Activated T-cell treated with anti-CD3 and anti-CD28 coated beads, Interleukin-2, amount 50 U/mL, for 72 hours (primary cell): ENCODE data around the gene PPM1H. TPM values are rescaled to one million over a fixed set of nuclear protein-coding genes. Genes with fewer than 3 reads are reported as not detected.
A peak's percentile ranks its signal among the peaks of the same experiment; 100 is the strongest.

Source experiments
- ATAC-seq, 2 donors: fragments of 150-1000 bp; cut with Tn5 transposase; replicated peaks in 1 of 2; 2 replicates each; pipeline ENCODE4 v1.10.0; 2021; ENCODE audit warnings: moderate library complexity in 2 of 2, mild to moderate bottlenecking in 1 of 2
- DNase-seq, 2 donors: peaks; one replicate each; pipeline ENCODE4 v3.0.0; 2021 to 2022; ENCODE audit warnings: mixed read lengths in 1 of 2
- H3K27ac Mint-ChIP-seq: one replicate; pipeline ENCODE4 v1.8.0; 2022; ENCODE audit warnings: mild to moderate bottlenecking, moderate library complexity, mixed read lengths
- H3K27me3 Mint-ChIP-seq: one replicate; pipeline ENCODE4 v1.8.0; 2022; ENCODE audit warnings: low read depth, mixed read lengths
- H3K36me3 Mint-ChIP-seq, 2 donors: one replicate each; pipeline ENCODE4 v1.8.0; 2022; ENCODE audit warnings: mixed read lengths in 2 of 2, mild to moderate bottlenecking in 1 of 2; ENCODE audit not compliant: insufficient read depth in 2 of 2
- H3K4me1 Mint-ChIP-seq: one replicate; pipeline ENCODE4 v1.8.0; 2022; ENCODE audit warnings: low read depth, mixed read lengths
- H3K4me3 Mint-ChIP-seq, 2 donors: one replicate each; pipeline ENCODE4 v1.8.0; 2022; ENCODE audit warnings: mild to moderate bottlenecking in 2 of 2, mixed read lengths in 2 of 2, moderate library complexity in 2 of 2
- H3K9me3 Mint-ChIP-seq, 2 donors: one replicate each; pipeline ENCODE4 v1.8.0; 2022; ENCODE audit warnings: mixed read lengths in 2 of 2
- total RNA-seq, 2 donors: library from RNA; stranded (reverse); gene quantifications; one replicate each; pipeline ENCODE4 v1.2.3, GENCODE V29; 2022

PPM1H gene
- total RNA-seq, 2 donors from 2014 or later: not detected

DNA sequence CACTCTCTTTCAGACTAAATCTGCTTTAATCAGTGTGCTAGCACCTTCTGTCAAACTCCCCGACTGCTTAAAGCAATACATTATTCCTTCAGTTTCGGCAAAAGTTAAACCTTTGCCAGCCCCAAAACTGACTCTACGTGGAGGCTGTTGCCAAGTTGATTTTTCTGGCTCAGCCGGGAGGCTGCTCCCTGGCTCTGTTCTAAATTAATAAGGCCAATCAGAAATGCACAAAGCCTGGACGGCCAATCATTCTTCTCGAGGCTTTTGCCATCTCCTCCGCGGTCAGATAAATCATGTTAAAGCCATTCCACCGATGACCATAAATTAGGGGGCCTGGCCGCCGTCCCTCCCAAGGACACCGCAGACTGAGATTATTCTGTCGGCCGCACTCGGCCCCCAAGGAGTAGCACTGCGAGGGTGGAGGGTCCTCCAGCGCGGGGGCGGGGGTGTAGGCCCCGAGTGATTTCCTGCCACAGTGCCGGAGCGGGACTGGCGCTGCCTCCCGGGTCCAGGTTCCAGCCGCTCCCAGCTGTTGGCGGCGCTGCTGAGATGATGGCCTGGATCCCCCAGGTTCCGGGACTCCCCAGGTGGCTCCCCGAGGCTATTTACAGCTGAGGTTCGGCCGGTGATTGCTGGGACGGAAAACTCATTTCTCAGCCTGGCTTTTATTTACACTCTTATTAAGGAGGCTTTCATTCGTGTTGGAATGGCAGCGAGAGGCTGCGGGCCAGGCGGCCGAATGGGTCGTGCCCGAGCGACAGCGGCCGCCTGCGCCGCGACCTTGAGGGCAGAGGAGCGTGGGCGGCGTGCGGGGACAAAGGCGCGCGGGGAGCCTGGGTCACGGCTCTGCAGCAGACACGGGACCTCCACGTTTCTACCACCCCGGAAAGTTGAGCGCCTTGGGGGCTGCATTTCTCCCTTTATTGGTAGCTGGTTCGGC, 303.2 kb downstream of the PPM1H start:
- no peaks in the 10 kb centered on the region for H3K9me3 Mint-ChIP-seq
- peak; percentile 67 to 80 for ATAC-seq
- peaks cover 9% of the 10 kb centered on the region for H3K4me1 Mint-ChIP-seq
- peaks cover 87% of the 10 kb centered on the region for H3K27me3 Mint-ChIP-seq
- DNase-seq: peak; percentile 44 to 50
- H3K4me3 Mint-ChIP-seq: peak overlapping the region; percentile 85 to 88
- H3K27ac Mint-ChIP-seq: no peak overlapping the region
- H3K36me3 Mint-ChIP-seq: peaks cover 0 to 1% of the 10 kb centered on the region in 2 donors

DNA sequence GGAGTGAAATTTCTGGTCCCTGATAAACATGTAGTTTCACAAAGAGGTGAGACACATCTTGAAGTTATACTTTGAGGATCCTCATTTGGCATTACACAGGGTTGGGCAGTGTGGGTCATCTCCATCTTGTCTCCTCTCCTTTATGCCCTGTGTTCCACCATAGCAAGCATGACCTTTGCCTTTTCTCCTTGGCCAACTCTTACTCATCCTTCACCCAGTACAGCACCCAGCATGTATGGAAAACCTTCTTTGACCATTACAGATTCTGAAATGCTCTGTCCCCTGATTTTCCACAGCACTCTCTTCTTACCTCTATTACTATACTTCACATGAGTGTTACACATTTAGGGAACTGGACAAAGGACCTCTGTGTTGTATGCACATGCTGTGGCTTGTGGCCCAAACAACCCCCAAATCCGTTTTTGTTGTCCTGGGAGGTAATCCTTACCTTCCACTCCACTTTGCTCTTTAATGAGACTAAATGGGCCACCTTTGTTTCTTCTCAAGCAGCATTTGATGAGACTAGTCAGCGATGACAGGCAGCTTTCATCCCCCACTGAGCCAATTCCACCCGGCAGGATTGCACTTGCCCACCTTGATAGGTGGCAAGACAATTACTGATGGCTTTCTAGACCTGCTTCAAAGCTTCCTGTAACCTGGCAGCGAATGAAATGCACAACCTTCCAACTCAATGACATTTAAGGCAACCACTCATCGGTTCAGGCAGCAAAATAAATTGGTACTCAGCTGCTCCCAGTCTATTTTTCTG, 304.8 kb downstream of the PPM1H start:
- DNase-seq (no peak), ATAC-seq (no peak)
- Mint-ChIP-seq H3K36me3 (peaks cover 0 to 1% of the 10 kb centered on the region in 2 donors), H3K9me3 (no peaks in the 10 kb centered on the region), H3K4me1 (peaks cover 9% of the 10 kb centered on the region), H3K4me3 (no peak overlapping the region), H3K27ac (no peak overlapping the region), H3K27me3 (peaks cover 81% of the 10 kb centered on the region)

DNA sequence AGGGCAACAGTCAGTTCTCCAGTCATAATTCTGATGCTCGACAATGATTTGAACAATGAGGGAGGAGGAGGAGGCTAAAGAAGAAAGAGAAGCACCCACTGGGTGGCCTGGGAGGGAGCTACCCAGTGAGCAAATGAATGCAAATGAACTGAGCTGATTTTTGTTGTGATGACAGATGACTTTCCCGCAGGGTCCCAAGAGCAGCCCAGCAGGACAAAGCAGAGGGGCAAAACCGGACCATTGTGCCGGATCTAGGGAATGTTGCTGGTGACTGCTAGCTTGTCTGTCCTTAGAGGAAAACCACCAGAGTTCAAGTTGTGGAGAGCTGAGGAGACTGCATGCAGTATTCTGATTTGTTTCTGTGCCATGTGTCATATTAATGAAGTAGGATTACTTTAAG, 305.5 kb downstream of the PPM1H start:
- peaks cover 9% of the 10 kb centered on the region for H3K4me1 Mint-ChIP-seq
- no peak overlapping the region for H3K4me3 Mint-ChIP-seq
- DNase-seq (no peak), ATAC-seq (no peak)
- H3K9me3 Mint-ChIP-seq: no peaks in the 10 kb centered on the region
- peak overlapping the region; percentile 45 for H3K27ac Mint-ChIP-seq
- peaks cover 0 to 1% of the 10 kb centered on the region in 2 donors for H3K36me3 Mint-ChIP-seq
- H3K27me3 Mint-ChIP-seq: peaks cover 75% of the 10 kb centered on the region

DNA sequence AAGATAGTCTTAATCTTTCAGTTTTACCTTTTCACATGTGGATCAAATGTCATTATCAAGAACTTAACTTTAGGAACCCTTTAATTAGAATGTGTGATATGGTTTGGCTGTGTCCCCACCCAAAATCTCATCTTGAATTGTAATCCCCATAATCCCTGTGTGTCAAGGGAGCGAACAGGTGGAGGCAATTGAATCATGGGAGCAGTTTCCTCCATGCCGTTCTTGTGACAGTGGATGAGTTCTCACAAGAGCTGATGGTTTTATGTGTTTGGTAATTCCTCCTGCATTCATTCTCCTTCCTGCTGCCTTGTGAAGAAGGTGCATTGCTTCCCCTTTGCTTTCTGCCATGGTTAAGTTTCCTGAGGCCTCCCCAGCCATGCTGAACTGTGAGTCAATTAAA, 307.8 kb downstream of the PPM1H start:
- peaks cover 4% of the 10 kb centered on the region for H3K4me1 Mint-ChIP-seq
- ATAC-seq: no peak

DNA sequence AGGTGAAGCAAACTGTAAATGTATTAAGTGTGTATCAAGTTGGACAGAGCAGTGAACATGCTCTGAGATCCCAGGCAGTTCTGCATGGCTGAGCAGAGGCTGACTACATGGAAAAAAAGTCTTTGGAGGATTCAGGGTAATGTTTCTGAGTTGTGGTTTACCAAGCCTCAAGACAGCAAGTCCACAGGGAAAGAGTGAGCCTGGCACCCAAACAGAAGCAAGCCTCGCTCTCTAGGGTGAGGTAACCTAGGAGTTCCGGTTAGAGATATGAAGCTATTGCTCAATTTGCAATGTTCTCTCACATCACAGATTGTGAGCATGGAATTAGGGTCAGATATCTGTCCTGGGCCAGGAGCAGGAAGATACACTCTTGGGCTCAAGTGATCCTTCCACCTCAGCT, 309.7 kb downstream of the PPM1H start:
- Mint-ChIP-seq H3K36me3 (no peaks in the 10 kb centered on the region), H3K4me1 (no peaks in the 10 kb centered on the region), H3K27ac (peak overlapping the region; percentile 47), H3K27me3 (peaks cover 46% of the 10 kb centered on the region), H3K4me3 (no peak overlapping the region), H3K9me3 (no peaks in the 10 kb centered on the region)
- DNase-seq (no peak), ATAC-seq (no peak)

More for the DNA sequence above, 307.8 kb downstream of the PPM1H start:
- Mint-ChIP-seq H3K36me3 (no peaks in the 10 kb centered on the region), H3K4me3 (no peak overlapping the region), H3K27me3 (peaks cover 57% of the 10 kb centered on the region), H3K27ac (no peak overlapping the region), H3K9me3 (no peaks in the 10 kb centered on the region)
- DNase-seq: no peak

DNA sequence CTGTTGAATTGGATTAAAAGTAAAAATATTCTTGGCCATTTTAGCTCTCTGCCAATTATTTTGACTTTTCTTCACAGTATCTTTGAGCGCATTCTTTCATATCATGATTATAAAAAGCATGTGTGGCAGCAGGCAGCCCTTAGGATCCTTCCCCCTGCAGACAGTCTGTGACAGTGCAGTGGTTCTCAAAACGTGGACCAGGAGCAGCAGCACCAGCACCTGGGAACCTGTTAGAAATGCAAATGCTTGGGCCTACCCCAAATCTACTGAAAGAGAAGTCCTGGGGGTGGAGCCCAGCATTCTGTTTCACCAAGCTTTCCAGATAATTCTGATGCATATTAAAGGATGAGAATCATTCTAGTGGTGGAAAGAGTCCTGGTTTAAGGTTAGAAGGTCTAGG, 312.8 kb downstream of the PPM1H start:
- H3K9me3 Mint-ChIP-seq: no peaks in the 10 kb centered on the region
- no peak for DNase-seq
- H3K27me3 Mint-ChIP-seq: peaks cover 16% of the 10 kb centered on the region
- no peak overlapping the region for H3K27ac Mint-ChIP-seq
- no peaks in the 10 kb centered on the region for H3K4me1 Mint-ChIP-seq
- H3K36me3 Mint-ChIP-seq: no peaks in the 10 kb centered on the region
- no peak for ATAC-seq
- no peak overlapping the region for H3K4me3 Mint-ChIP-seq

DNA sequence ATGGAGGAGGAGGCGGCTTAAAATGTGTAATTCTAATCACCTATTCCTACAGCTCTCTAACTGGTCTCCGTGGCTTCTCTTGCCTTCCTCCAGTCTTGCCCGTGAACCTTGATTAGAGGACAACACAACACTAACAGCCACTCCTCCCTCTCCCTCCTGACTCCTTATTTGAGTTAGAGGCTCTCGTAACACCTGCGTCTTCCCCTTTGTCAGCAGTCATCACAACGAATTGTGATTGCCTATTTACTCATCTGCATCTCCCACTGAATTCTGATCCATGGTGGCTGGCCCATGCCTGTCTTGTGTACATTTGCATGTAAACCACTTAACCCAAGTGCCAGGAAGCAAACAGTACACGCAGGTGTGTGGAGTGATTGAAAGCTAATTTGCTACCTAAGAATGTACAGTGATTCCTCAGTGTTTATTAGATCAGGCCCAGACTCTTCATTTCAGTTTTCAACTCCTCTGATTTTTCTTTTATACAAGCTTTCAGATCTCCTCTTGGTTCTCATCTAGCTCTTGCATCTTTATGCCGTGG, 313.8 kb downstream of the PPM1H start:
- Mint-ChIP-seq H3K4me1 (no peaks in the 10 kb centered on the region), H3K4me3 (no peak overlapping the region), H3K36me3 (no peaks in the 10 kb centered on the region), H3K9me3 (no peaks in the 10 kb centered on the region), H3K27me3 (peaks cover 13% of the 10 kb centered on the region), H3K27ac (no peak overlapping the region)
- ATAC-seq: no peak
- DNase-seq: no peak

DNA sequence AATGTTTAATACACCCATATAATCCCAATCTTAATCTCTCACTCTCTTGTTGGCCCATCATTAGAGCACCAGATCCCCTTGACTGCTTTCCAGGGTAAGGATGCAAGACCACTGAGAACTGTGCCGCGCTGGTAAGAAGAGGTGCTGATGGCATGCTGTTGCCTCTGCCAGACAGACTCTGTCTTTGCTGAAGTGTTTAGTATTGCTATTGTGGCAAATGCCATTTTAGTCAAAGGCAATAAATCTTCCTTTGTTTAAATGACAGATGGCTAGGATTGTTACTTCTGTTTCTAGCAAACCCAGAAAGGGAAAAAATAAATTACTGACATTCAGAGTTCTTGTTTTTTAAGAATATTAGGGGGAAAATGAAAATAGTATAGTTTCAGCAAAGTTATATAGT, 316.0 kb downstream of the PPM1H start:
- no peaks in the 10 kb centered on the region for H3K9me3 Mint-ChIP-seq
- H3K4me3 Mint-ChIP-seq: no peak overlapping the region
- DNase-seq (no peak), ATAC-seq (no peak)
- H3K27ac Mint-ChIP-seq: no peak overlapping the region
- H3K36me3 Mint-ChIP-seq: no peaks in the 10 kb centered on the region
- H3K27me3 Mint-ChIP-seq: peaks cover 9% of the 10 kb centered on the region
- no peaks in the 10 kb centered on the region for H3K4me1 Mint-ChIP-seq

DNA sequence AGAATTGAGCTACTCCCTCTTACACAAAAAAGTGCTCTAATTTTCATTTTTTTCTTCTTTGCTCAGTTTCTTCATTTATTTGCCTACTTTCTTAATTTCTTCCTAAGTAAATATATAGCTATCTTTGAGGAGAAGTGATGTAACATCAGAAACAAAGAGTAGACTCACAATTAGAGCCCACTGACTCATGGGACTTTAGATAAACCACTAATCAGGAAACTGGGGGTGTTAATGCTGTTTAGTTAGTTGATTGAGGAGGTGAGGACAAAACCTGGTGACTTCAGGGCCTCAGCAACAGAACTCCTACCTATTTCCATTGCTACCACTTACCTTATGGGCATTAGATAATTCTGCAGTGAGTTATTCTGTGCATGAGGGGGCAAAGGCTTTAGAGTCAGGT, 316.6 kb downstream of the PPM1H start:
- ATAC-seq (no peak), DNase-seq (no peak)
- Mint-ChIP-seq H3K27me3 (peaks cover 9% of the 10 kb centered on the region), H3K27ac (no peak overlapping the region), H3K4me1 (no peaks in the 10 kb centered on the region), H3K36me3 (no peaks in the 10 kb centered on the region), H3K4me3 (no peak overlapping the region), H3K9me3 (no peaks in the 10 kb centered on the region)

DNA sequence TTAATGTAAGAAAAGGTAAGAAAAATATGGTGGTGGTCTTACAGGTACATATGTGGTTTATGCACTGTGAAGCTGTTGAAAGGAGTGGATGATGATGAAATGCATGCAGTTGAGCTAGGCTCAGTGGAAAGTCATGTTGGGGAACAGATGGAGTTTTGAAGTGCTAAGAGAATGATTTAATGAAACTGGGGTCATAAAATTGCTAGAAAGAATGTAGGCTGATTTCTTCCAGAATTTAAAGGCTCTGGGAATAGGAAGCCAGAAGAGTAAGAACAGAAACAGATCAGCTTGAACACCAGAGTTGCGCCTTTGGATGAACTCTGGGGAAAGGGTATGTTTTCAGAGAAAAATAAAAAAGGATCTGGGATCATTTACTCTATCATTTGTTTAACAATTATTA, 321.9 kb downstream of the PPM1H start:
- no peaks in the 10 kb centered on the region for H3K9me3 Mint-ChIP-seq
- H3K27ac Mint-ChIP-seq: no peak overlapping the region
- H3K4me1 Mint-ChIP-seq: no peaks in the 10 kb centered on the region
- no peak for DNase-seq
- no peak for ATAC-seq
- H3K4me3 Mint-ChIP-seq: no peak overlapping the region
- H3K36me3 Mint-ChIP-seq: peaks cover 0 to 2% of the 10 kb centered on the region in 2 donors
- no peaks in the 10 kb centered on the region for H3K27me3 Mint-ChIP-seq

DNA sequence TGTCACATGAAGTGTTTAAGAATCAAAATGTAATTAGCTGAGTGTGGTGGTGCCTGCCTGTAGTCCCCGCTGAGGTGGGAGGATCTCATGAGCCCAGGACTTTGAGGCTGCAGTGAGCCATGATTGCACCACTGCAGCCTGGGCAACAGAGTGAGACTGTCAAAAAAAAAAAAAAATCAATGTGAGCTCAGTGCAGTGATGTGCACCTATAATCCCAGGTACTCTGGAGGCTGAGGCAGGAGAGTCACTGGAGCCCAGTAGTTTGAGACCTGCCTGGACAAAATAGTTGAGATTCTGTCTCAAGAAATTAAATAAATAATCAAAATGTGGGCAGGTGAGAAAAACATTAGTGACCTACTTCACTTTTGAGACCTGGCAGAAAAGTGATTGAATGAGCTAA, 328.3 kb downstream of the PPM1H start:
- DNase-seq: no peak
- no peak overlapping the region for H3K27ac Mint-ChIP-seq
- peaks cover 2 to 3% of the 10 kb centered on the region in 2 donors for H3K36me3 Mint-ChIP-seq
- H3K4me3 Mint-ChIP-seq: peak overlapping the region in 1 of 2 donors; percentile 37
- no peaks in the 10 kb centered on the region for H3K27me3 Mint-ChIP-seq
- ATAC-seq: no peak
- no peaks in the 10 kb centered on the region for H3K9me3 Mint-ChIP-seq
- H3K4me1 Mint-ChIP-seq: peaks cover 36% of the 10 kb centered on the region

DNA sequence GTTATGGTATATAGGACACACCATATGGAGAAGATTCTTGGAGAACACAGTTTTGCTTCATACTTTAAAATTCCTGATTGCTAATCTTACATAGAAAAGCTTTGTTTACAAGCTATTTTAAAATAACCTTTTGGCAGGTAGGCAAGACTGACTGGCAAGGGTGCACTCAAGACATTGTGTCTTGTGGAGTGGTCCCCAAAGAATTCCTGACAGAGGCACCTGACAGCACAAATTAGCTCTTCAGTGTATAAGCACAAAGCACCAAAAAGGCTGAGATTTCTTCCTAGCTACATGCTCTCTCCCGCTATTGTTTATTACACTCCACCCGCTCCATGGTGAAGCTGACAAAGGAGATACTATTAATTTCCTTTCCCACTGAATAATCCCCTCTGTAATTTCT, 329.0 kb downstream of the PPM1H start:
- Mint-ChIP-seq H3K27me3 (no peaks in the 10 kb centered on the region), H3K4me3 (peak overlapping the region in 1 of 2 donors; percentile 94), H3K4me1 (peaks cover 41% of the 10 kb centered on the region), H3K27ac (no peak overlapping the region), H3K9me3 (no peaks in the 10 kb centered on the region), H3K36me3 (peaks cover 2 to 3% of the 10 kb centered on the region in 2 donors)
- ATAC-seq (no peak), DNase-seq (no peak)

DNA sequence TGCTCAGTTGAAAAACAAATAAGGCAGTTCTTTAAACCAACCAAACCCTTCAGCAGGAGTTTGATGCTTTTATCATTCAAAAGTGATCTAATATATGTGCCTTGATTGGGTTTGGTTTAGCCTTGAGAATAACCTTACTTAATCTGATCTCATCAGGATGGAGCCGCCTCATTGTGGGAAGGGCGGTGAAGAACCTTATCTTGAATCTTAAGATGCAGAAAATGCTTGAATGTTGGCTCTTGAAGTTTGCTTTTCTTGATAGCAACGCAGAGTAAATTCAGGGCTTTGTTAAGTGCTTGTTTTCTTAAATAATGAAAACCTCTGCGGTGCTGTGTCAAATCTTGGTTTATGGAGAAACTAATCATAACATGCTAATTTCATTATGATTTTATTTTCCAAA, 330.1 kb downstream of the PPM1H start:
- Mint-ChIP-seq H3K36me3 (peaks cover 0 to 3% of the 10 kb centered on the region in 2 donors), H3K27ac (peak overlapping the region; percentile 96), H3K27me3 (no peaks in the 10 kb centered on the region), H3K4me3 (peak overlapping the region; percentile 82 to 94), H3K4me1 (peaks cover 47% of the 10 kb centered on the region), H3K9me3 (no peaks in the 10 kb centered on the region)
- peak in 1 of 2 donors; percentile 5 for DNase-seq
- ATAC-seq: no peak
